ENCODE data around the gene SPDEF.

DNA sequence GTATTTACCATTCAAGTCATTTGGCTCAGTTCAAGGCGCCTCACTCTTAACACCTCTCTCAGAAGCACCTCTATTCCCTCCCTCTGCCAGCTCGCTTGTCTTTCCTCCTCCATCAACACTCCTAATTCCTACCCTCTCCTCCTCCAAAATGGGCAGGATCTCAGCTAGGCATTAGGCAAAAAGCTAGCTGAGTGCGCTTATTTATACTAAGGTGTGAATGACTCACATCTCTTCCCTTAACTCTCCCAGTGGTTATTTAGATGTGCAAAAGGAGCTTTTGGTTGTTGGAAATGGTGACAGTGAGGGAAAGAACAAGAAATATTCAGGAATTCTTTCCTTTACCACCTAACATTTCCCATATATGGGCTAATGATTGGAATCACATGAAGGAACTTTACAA is 61.2 kb downstream of the SPDEF start:
- TF ChIP-seq POLR2AphosphoS5 (IDR thresholded peaks at IDR 0.05) (no peak), EP300 (IDR thresholded peaks at IDR 0.05) (no peak), POLR2A (IDR thresholded peaks at IDR 0.05) (no peak)
